Measurements from ENCODE around the gene OR56B1. TPM values are rescaled to one million over a fixed set of nuclear protein-coding genes. Genes with fewer than 3 reads are reported as not detected.

OR56B1 gene
- polyA plus RNA-seq, 1 donor from 2014 or later: not detected

DNA sequence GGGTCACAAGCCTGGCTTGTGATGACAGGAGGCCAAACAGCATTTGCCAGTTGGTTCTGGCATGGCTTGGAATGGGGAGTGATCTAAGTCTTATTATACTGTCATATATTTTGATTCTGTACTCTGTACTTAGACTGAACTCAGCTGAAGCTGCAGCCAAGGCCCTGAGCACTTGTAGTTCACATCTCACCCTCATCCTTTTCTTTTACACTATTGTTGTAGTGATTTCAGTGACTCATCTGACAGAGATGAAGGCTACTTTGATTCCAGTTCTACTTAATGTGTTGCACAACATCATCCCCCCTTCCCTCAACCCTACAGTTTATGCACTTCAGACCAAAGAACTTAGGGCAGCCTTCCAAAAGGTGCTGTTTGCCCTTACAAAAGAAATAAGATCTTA lies 843 bp downstream of the OR56B1 start:
- no peaks in the 10 kb centered on the region for H3K9me2 ChIP-seq (ENCODE audit: insufficient read depth, low read length)
- no peaks in the 10 kb centered on the region for H3F3A ChIP-seq (ENCODE audit: insufficient read depth, low read length, poor library complexity, severe bottlenecking)
- TF ChIP-seq, protein P1, sequence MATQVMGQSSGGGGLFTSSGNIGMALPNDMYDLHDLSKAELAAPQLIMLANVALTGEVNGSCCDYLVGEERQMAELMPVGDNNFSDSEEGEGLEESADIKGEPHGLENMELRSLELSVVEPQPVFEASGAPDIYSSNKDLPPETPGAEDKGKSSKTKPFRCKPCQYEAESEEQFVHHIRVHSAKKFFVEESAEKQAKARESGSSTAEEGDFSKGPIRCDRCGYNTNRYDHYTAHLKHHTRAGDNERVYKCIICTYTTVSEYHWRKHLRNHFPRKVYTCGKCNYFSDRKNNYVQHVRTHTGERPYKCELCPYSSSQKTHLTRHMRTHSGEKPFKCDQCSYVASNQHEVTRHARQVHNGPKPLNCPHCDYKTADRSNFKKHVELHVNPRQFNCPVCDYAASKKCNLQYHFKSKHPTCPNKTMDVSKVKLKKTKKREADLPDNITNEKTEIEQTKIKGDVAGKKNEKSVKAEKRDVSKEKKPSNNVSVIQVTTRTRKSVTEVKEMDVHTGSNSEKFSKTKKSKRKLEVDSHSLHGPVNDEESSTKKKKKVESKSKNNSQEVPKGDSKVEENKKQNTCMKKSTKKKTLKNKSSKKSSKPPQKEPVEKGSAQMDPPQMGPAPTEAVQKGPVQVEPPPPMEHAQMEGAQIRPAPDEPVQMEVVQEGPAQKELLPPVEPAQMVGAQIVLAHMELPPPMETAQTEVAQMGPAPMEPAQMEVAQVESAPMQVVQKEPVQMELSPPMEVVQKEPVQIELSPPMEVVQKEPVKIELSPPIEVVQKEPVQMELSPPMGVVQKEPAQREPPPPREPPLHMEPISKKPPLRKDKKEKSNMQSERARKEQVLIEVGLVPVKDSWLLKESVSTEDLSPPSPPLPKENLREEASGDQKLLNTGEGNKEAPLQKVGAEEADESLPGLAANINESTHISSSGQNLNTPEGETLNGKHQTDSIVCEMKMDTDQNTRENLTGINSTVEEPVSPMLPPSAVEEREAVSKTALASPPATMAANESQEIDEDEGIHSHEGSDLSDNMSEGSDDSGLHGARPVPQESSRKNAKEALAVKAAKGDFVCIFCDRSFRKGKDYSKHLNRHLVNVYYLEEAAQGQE (IDR thresholded peaks at IDR 0.05; ENCODE audit: borderline replicate concordance): no peak
- no peak for TF ChIP-seq POLR2AphosphoS5 (IDR thresholded peaks at IDR 0.05)
- TF ChIP-seq RAD21 (conservative IDR thresholded peaks at IDR 0.05): no peak
- TF ChIP-seq EZH2 (IDR thresholded peaks at IDR 0.05; ENCODE audit: borderline replicate concordance, insufficient read depth, low read length, poor library complexity, severe bottlenecking): no peak
- no peak for TF ChIP-seq EP300 (conservative IDR thresholded peaks at IDR 0.05; ENCODE audit: poor library complexity, severe bottlenecking)
- TF ChIP-seq, protein P2, sequence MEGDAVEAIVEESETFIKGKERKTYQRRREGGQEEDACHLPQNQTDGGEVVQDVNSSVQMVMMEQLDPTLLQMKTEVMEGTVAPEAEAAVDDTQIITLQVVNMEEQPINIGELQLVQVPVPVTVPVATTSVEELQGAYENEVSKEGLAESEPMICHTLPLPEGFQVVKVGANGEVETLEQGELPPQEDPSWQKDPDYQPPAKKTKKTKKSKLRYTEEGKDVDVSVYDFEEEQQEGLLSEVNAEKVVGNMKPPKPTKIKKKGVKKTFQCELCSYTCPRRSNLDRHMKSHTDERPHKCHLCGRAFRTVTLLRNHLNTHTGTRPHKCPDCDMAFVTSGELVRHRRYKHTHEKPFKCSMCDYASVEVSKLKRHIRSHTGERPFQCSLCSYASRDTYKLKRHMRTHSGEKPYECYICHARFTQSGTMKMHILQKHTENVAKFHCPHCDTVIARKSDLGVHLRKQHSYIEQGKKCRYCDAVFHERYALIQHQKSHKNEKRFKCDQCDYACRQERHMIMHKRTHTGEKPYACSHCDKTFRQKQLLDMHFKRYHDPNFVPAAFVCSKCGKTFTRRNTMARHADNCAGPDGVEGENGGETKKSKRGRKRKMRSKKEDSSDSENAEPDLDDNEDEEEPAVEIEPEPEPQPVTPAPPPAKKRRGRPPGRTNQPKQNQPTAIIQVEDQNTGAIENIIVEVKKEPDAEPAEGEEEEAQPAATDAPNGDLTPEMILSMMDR (IDR thresholded peaks at IDR 0.05; ENCODE audit: poor library complexity, severe bottlenecking): no peak
- TF ChIP-seq SMC3 (conservative IDR thresholded peaks at IDR 0.05; ENCODE audit: poor library complexity): no peak
- TF ChIP-seq MXI1 (conservative IDR thresholded peaks at IDR 0.05; ENCODE audit: poor library complexity, severe bottlenecking): no peak
- no peak for TF ChIP-seq TAF1 (IDR thresholded peaks at IDR 0.05; ENCODE audit: low read depth)
- no peak overlapping the region for H3K4me2 ChIP-seq (ENCODE audit: low read length)
- no peak overlapping the region for H2AFZ ChIP-seq (ENCODE audit: low read depth, low read length)
- H3K36me3 ChIP-seq (ENCODE audit: insufficient read depth, low read length): no peaks in the 10 kb centered on the region
- H3K4me3 ChIP-seq (ENCODE audit: low read length): no peak overlapping the region
- no peaks in the 10 kb centered on the region for H3K9me3 ChIP-seq (ENCODE audit: low read length)
- H4K20me1 ChIP-seq (ENCODE audit: insufficient read depth): no peaks in the 10 kb centered on the region
- H3K27me3 ChIP-seq (ENCODE audit: insufficient read depth, low read depth, low read length): no peaks in the 10 kb centered on the region
- no peak overlapping the region for H3K27ac ChIP-seq (ENCODE audit: low read length)
- H3K79me2 ChIP-seq (replicated peaks; ENCODE audit: insufficient read depth, low read length): no peaks in the 10 kb centered on the region
- H3K9ac ChIP-seq (ENCODE audit: low read length): no peak overlapping the region

DNA sequence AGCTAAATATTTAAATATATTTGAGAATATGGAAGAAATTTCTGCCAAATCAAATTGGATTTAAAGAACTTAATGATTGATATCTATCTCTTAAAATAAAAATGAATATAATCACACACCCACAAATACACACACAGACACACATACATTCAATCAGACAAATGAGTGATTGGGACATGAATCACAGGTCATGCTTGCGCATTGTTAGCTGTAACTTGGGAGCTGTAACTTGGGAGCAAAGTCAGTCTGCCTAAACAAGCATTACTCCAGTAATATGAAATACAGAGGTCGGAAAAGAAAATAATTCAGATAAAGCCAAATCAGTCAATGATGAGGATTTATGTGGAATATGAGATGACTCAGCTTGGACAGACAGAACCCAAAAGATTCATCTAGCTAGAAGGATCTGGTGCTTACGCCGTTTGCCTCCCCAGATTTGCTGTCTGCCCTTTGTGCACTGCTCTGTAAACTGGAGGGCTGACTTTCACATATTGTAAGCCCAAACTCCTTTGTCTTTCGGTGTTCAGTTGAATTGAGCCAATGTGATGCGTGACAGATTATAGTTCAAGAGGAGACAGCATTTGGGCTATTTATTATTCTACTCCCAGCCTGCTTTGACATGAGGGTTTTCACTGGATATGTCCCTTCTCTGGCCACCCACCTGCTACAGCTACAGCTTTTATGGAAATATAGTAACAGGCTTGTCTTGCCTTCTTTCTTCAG lies 1.6 kb downstream of the OR56B1 start:
- Histone ChIP-seq H2AFZ (ENCODE audit: low read depth, low read length) (no peak overlapping the region), H3K27ac (ENCODE audit: low read length) (no peak overlapping the region), H3K27me3 (ENCODE audit: insufficient read depth, low read depth, low read length) (no peaks in the 10 kb centered on the region), H3K4me3 (ENCODE audit: low read length) (no peak overlapping the region), H3F3A (ENCODE audit: insufficient read depth, low read length, poor library complexity, severe bottlenecking) (no peaks in the 10 kb centered on the region), H4K20me1 (ENCODE audit: insufficient read depth) (no peaks in the 10 kb centered on the region), H3K79me2 (replicated peaks; ENCODE audit: insufficient read depth, low read length) (no peaks in the 10 kb centered on the region), H3K4me2 (ENCODE audit: low read length) (no peak overlapping the region), H3K36me3 (ENCODE audit: insufficient read depth, low read length) (no peaks in the 10 kb centered on the region), H3K9me3 (ENCODE audit: low read length) (no peaks in the 10 kb centered on the region), H3K9ac (ENCODE audit: low read length) (no peak overlapping the region), H3K9me2 (ENCODE audit: insufficient read depth, low read length) (no peaks in the 10 kb centered on the region)
- TF ChIP-seq TAF1 (IDR thresholded peaks at IDR 0.05; ENCODE audit: low read depth) (no peak), EZH2 (IDR thresholded peaks at IDR 0.05; ENCODE audit: borderline replicate concordance, insufficient read depth, low read length, poor library complexity, severe bottlenecking) (no peak), SMC3 (conservative IDR thresholded peaks at IDR 0.05; ENCODE audit: poor library complexity) (no peak), POLR2AphosphoS5 (IDR thresholded peaks at IDR 0.05) (no peak), MXI1 (conservative IDR thresholded peaks at IDR 0.05; ENCODE audit: poor library complexity, severe bottlenecking) (no peak), RAD21 (conservative IDR thresholded peaks at IDR 0.05) (no peak), EP300 (conservative IDR thresholded peaks at IDR 0.05; ENCODE audit: poor library complexity, severe bottlenecking) (no peak)
- TF ChIP-seq, protein P2 (IDR thresholded peaks at IDR 0.05; ENCODE audit: poor library complexity, severe bottlenecking): no peak
- TF ChIP-seq, protein P1 (IDR thresholded peaks at IDR 0.05; ENCODE audit: borderline replicate concordance): no peak
